Gastrocnemius medialis (tissue), 4 donors: Measurements from ENCODE around the gene B4GAT1. TPM values are rescaled to one million over a fixed set of nuclear protein-coding genes. Genes with fewer than 3 reads are reported as not detected.

ENCODE experiments used
- ATAC-seq, 2 donors: fragments of 150-250 bp; one replicate each; pipeline ENCODE4 v1.9.1; 2016
- DNase-seq, 2 donors: peaks; one replicate each; pipeline ENCODE4 v3.0.0-alpha.2; 2019
- H3K27ac ChIP-seq, 4 donors: fragments of 200-600 bp; sonication (generic); 1 replicate in 1 of 4; 2 replicates in 3 of 4; pipeline ENCODE4 v1.5.1; 2016 to 2018; ENCODE audit warnings: mild to moderate bottlenecking in 2 of 4, moderate library complexity in 1 of 4
- H3K27me3 ChIP-seq, 3 donors: fragments of 200-600 bp; sonication (generic) in 2 of 3; 1 replicate in 1 of 3; 2 replicates in 2 of 3; pipeline versions ENCODE4 v1.5.1 to v1.6.0; 2016 to 2019; ENCODE audit warnings: mild to moderate bottlenecking in 1 of 3, moderate library complexity in 1 of 3
- H3K36me3 ChIP-seq, 2 donors: fragments of 200-600 bp; sonication (generic) in 1 of 2; one replicate each; pipeline ENCODE4 v1.5.1; 2017 to 2018
- H3K4me1 ChIP-seq, 2 donors: fragments of 200-600 bp; sonication (generic) in 1 of 2; one replicate each; pipeline ENCODE4 v1.5.1; 2016 to 2017; ENCODE audit warnings: mild to moderate bottlenecking in 2 of 2
- H3K4me3 ChIP-seq, 4 donors: fragments of 200-600 bp; sonication (generic) in 3 of 4; 1 replicate in 1 of 4; 2 replicates in 3 of 4; pipeline ENCODE4 v1.5.1; 2016 to 2019; ENCODE audit warnings: mild to moderate bottlenecking in 2 of 4
- H3K9me3 ChIP-seq, 3 donors: fragments of 200-600 bp; sonication (generic) in 2 of 3; 1 replicate in 1 of 3; 2 replicates in 2 of 3; pipeline ENCODE4 v1.5.1; 2016 to 2019
- CTCF ChIP-seq, 5 experiments: fragments of 450-650 bp in 3 of 5; fragments of 200-600 bp in 2 of 5; sonication (generic) in 2 of 5; IDR thresholded peaks in 4 of 5; conservative IDR thresholded peaks in 1 of 5; 1 replicate in 4 of 5; 2 replicates in 1 of 5; pipeline ENCODE4 v1.5.1; 2016 to 2019; ENCODE audit warnings: antibody characterized with exemption in 5 of 5, mild to moderate bottlenecking in 3 of 5, moderate library complexity in 3 of 5
- POLR2A ChIP-seq, 2 donors: fragments of 450-650 bp; IDR thresholded peaks; one replicate each; pipeline ENCODE4 v1.6.1; 2017; ENCODE audit warnings: antibody characterized with exemption in 2 of 2, mild to moderate bottlenecking in 2 of 2, moderate library complexity in 2 of 2
- in situ Hi-C, 4 donors: fragments of 200-750 bp; cut with MboI; loops; one replicate each; pipeline versions ENCODE4 v1.15.0 to v1.8.0; 2017; ENCODE audit warnings: low sequenced_read_pairs in 4 of 4
- intact Hi-C: fragments of 100-400 bp; cut with DNase I; formaldehyde crosslinking; loops from one replicate; pipeline ENCODE4 v1.15.1; 2023; ENCODE audit warnings: low total_unique reads
- total RNA-seq, 4 donors: library from RNA; depleted of rRNA; stranded (reverse); fragments of >200 nt; gene quantifications; one replicate each; pipeline versions ENCODE4 v1.1.0 to v1.2.3, GENCODE V29; 2016

Gene B4GAT1
- total RNA-seq, 4 donors from 2014 or later, result 30.3 to 59.7 (median 40.4) TPM

- TF ChIP-seq CTCF (IDR thresholded peaks at IDR 0.05 in 4 of 5, conservative IDR thresholded peaks at IDR 0.05 in 1 of 5) (no peak), POLR2A (IDR thresholded peaks at IDR 0.05) (no peak)
- Histone ChIP-seq H3K4me3 (no peak overlapping the region), H3K27ac (peak overlapping the region; percentile 72 to 84 (median 80)), H3K9me3 (no peaks in the 10 kb centered on the region), H3K27me3 (peaks cover 5 to 14% (median 12%) of the 10 kb centered on the region in 3 donors), H3K36me3 (no peaks in the 10 kb centered on the region), H3K4me1 (peaks cover 9 to 11% of the 10 kb centered on the region in 2 donors)
- in situ Hi-C loops, result no loop called here
- DNase-seq (no peak), ATAC-seq (no peak)
- intact Hi-C loops, result no loop called here
Observed at GRCh38 chr11:66318600-66318970, 28.8 kb downstream of the B4GAT1 start.

GRCh38 chr11:66317723-66318599 lies 29.5 kb downstream of the B4GAT1 start:
- Histone ChIP-seq H3K27ac (peak overlapping the region; percentile 72 to 84 (median 80)), H3K36me3 (no peaks in the 10 kb centered on the region), H3K27me3 (peaks cover 5 to 14% (median 12%) of the 10 kb centered on the region in 3 donors), H3K9me3 (no peaks in the 10 kb centered on the region), H3K4me3 (no peak overlapping the region), H3K4me1 (peaks cover 9 to 11% of the 10 kb centered on the region in 2 donors)
- TF ChIP-seq CTCF (IDR thresholded peaks at IDR 0.05 in 4 of 5, conservative IDR thresholded peaks at IDR 0.05 in 1 of 5), result no peak
- no peak for TF ChIP-seq POLR2A (IDR thresholded peaks at IDR 0.05)
- ATAC-seq (peak; percentile 57 to 63), DNase-seq (peak; percentile 49 to 67)
- intact Hi-C loops, result no loop called here
- in situ Hi-C loops, result no loop called here

GRCh38 chr11:66317322-66317722 lies 30.1 kb downstream of the B4GAT1 start:
- H3K27me3 ChIP-seq, result peaks cover 5 to 14% (median 12%) of the 10 kb centered on the region in 3 donors
- intact Hi-C loops, result no loop called here
- no peaks in the 10 kb centered on the region for H3K9me3 ChIP-seq
- H3K4me1 ChIP-seq, result peaks cover 9 to 10% of the 10 kb centered on the region in 2 donors
- ATAC-seq, result no peak
- H3K4me3 ChIP-seq, result peak overlapping the region; percentile 44 to 68 (median 50)
- no peak for TF ChIP-seq CTCF (IDR thresholded peaks at IDR 0.05 in 4 of 5, conservative IDR thresholded peaks at IDR 0.05 in 1 of 5)
- TF ChIP-seq POLR2A (IDR thresholded peaks at IDR 0.05), result no peak
- H3K27ac ChIP-seq, result peak overlapping the region; percentile 72 to 84 (median 80)
- DNase-seq, result no peak
- in situ Hi-C loops, result no loop called here
- no peaks in the 10 kb centered on the region for H3K36me3 ChIP-seq

- H3K27me3 ChIP-seq, result peaks cover 5 to 14% (median 12%) of the 10 kb centered on the region in 3 donors
- H3K36me3 ChIP-seq, result no peaks in the 10 kb centered on the region
- ATAC-seq (no peak), DNase-seq (peak in 1 of 2 donors; percentile 48)
- H3K27ac ChIP-seq, result peak within 1 kb of the TSS; percentile 72 to 84 (median 80)
- H3K4me3 ChIP-seq, result peak within 1 kb of the TSS; percentile 44 to 68 (median 50)
- H3K9me3 ChIP-seq, result no peaks in the 10 kb centered on the region
- H3K4me1 ChIP-seq, result peaks cover 7% of the 10 kb centered on the region in 2 donors
- TF ChIP-seq POLR2A (IDR thresholded peaks at IDR 0.05) (peak in 1 of 2 donors; percentile 55), CTCF (IDR thresholded peaks at IDR 0.05 in 4 of 5, conservative IDR thresholded peaks at IDR 0.05 in 1 of 5) (no peak)
- intact Hi-C loops, result no loop called here
- in situ Hi-C loops, result no loop called here
Observed at GRCh38 chr11:66316849-66317251, 30.6 kb downstream of the B4GAT1 start, which contains the start of gene CD248. Gene CD248, minus strand, starts transcription at chr11:66317044. Its CDS starts 17 bp downstream, at chr11:66317027.
